ENCODE data around the gene CTNNA1.

Gene CTNNA1

DNA sequence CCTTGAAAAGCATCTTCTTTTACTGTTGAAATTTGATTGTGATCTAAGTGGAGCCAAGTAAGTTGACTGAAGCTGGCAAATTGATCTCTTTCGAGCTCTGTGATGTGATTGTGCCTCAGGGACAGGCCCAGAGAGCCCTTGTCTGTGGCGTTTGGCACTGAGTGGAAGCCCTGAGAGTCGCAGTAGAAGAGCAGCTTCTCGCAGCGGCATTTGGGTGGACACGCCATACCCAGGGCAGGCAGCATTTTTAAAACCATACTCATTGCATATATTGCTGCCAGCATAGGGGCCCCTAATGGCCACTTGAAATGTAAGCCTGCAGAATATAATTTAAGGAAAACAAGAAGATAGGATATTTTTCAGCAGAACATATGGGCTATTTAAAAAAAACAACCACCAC lies 121.0 kb downstream of the CTNNA1 start:
- no peak for DNase-seq (ENCODE audit: insufficient read length, low spot score)
- TF ChIP-seq, protein P1, sequence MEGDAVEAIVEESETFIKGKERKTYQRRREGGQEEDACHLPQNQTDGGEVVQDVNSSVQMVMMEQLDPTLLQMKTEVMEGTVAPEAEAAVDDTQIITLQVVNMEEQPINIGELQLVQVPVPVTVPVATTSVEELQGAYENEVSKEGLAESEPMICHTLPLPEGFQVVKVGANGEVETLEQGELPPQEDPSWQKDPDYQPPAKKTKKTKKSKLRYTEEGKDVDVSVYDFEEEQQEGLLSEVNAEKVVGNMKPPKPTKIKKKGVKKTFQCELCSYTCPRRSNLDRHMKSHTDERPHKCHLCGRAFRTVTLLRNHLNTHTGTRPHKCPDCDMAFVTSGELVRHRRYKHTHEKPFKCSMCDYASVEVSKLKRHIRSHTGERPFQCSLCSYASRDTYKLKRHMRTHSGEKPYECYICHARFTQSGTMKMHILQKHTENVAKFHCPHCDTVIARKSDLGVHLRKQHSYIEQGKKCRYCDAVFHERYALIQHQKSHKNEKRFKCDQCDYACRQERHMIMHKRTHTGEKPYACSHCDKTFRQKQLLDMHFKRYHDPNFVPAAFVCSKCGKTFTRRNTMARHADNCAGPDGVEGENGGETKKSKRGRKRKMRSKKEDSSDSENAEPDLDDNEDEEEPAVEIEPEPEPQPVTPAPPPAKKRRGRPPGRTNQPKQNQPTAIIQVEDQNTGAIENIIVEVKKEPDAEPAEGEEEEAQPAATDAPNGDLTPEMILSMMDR (IDR thresholded peaks at IDR 0.05; ENCODE audit: insufficient read depth, missing control alignments): no peak
- FAIRE-seq: no peak

DNA sequence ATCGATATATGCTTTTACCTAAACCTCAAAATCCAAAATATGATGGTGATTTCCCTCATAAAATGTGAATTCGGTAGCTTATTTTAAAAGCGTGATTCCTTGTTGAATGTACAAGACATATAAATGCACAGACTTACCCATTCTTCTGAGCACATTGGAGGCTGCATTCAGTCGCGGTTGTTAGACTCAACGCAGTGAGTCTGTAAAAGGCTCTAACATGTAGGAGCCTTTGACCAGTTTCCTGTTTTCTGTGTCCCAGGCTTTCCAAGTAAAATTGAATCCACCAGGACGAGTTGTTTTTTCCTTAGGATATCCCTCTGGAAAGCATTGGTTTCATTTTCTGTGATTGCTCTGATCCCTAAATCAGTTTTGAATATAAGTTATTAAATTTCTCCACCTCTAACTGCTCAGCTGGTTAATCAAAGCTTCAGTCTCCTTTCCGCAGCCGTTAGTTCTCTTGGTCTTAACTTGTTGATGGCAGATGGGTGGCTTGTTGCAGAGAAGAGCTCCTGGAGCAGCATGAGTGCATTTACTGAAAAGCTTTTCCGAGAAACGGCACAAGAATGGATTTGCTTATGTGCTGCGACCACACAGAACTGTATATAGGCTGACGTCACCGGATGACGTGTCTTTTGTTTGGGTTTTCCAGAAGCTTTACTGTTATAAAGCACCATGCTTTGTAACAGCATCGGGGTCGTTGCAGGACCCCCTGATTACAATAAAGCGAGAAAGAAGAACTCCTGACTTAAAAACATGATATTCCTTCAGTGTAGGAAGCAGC lies 121.7 kb downstream of the CTNNA1 start, which contains the start of gene LRRTM2:
LRRTM2 (minus strand) TSS at position 565 of the 781 bp plus-strand sequence; CDS start at position 141, 424 bp downstream.
- FAIRE-seq (no peak), DNase-seq (ENCODE audit: insufficient read length, low spot score) (no peak)

GRCh38 chr5:138875552-138875875 lies 122.3 kb downstream of the CTNNA1 start:
- TF ChIP-seq, protein P1 (IDR thresholded peaks at IDR 0.05; ENCODE audit: insufficient read depth, missing control alignments): no peak
- FAIRE-seq (no peak), DNase-seq (ENCODE audit: insufficient read length, low spot score) (no peak)

More for the DNA sequence above, 121.7 kb downstream of the CTNNA1 start, which contains the start of gene LRRTM2:
- TF ChIP-seq, protein P1 (IDR thresholded peaks at IDR 0.05; ENCODE audit: insufficient read depth, missing control alignments): no peak

- no peak for DNase-seq (ENCODE audit: insufficient read length, low spot score)
- TF ChIP-seq, protein P1 (IDR thresholded peaks at IDR 0.05; ENCODE audit: insufficient read depth, missing control alignments): no peak
- no peak for FAIRE-seq
Measured at GRCh38 chr5:138875946-138876345, 122.7 kb downstream of the CTNNA1 start.

DNA sequence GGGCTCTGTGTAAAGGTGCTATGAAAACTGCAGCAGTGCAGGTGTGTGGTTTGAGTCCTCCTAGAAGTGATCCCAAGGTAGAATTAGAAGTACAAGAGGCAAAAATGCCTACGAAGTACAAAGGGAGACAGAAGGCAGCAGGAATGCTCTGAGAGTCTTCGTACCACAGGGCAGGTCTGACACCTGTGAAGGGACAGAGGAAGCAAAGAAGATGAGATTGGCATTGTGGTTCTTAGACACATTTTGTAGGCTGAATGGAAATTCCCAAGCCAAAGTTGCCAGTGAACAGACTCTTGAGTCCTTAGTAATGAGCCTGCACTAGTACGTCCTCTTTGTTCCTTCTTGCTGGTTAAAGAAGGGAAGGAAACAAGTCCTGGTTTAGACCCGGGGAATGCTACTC lies 123.6 kb downstream of the CTNNA1 start:
- FAIRE-seq (no peak), DNase-seq (ENCODE audit: insufficient read length, low spot score) (no peak)
- TF ChIP-seq, protein P1 (IDR thresholded peaks at IDR 0.05; ENCODE audit: insufficient read depth, missing control alignments): no peak

- TF ChIP-seq, protein P1 (IDR thresholded peaks at IDR 0.05; ENCODE audit: insufficient read depth, missing control alignments): no peak
- DNase-seq (ENCODE audit: insufficient read length, low spot score) (no peak), FAIRE-seq (no peak)
Measured at GRCh38 chr5:138878437-138879235, 125.4 kb downstream of the CTNNA1 start.

Data from D721Med (cell line).